Tibial artery (tissue), 4 donors: ENCODE results near the gene SIGLEC15.

ENCODE experiments used
- DNase-seq, 2 donors: peaks; one replicate each; pipeline ENCODE4 v3.0.0-alpha.2; 2019
- H3K27ac ChIP-seq, 2 donors: fragments of 200-600 bp; sonication (generic) in 1 of 2; 1 replicate in 1 of 2; 2 replicates in 1 of 2; pipeline ENCODE4 v1.5.1; 2018 to 2019; ENCODE audit warnings: mild to moderate bottlenecking in 1 of 2
- H3K27me3 ChIP-seq, 2 donors: fragments of 200-600 bp; sonication (generic) in 1 of 2; one replicate each; pipeline versions ENCODE4 v1.5.1 to v1.6.0; 2016 to 2019
- H3K36me3 ChIP-seq, 3 donors: fragments of 200-600 bp; sonication (generic) in 2 of 3; one replicate each; pipeline ENCODE4 v1.5.1; 2016 to 2019; ENCODE audit warnings: mild to moderate bottlenecking in 2 of 3
- H3K4me1 ChIP-seq, 4 donors: fragments of 200-600 bp; sonication (generic) in 2 of 4; 1 replicate in 3 of 4; 2 replicates in 1 of 4; pipeline ENCODE4 v1.5.1; 2016 to 2019
- H3K4me3 ChIP-seq, 2 donors: fragments of 200-600 bp; sonication (generic) in 1 of 2; 1 replicate in 1 of 2; 2 replicates in 1 of 2; pipeline ENCODE4 v1.5.1; 2018 to 2019; ENCODE audit warnings: mild to moderate bottlenecking in 2 of 2
- H3K9me3 ChIP-seq, 3 donors: fragments of 200-600 bp; sonication (generic) in 1 of 3; one replicate each; pipeline ENCODE4 v1.5.1; 2016 to 2019
- CTCF ChIP-seq, 2 experiments: fragments of 200-600 bp in 1 of 2; fragments of 450-650 bp in 1 of 2; IDR thresholded peaks; one replicate each; pipeline ENCODE4 v1.5.1; 2017 to 2019; ENCODE audit warnings: antibody characterized with exemption in 2 of 2, mild to moderate bottlenecking in 1 of 2, moderate library complexity in 1 of 2
- intact Hi-C: fragments of 100-400 bp; cut with DNase I; formaldehyde crosslinking; loops from one replicate; pipeline ENCODE4 v1.15.0; 2023; ENCODE audit warnings: low total_unique reads

The SIGLEC15 gene

GRCh38 chr18:45879681-45880655, 54.5 kb downstream of the SIGLEC15 start:
- intact Hi-C loops, result loop anchor here (5.0 kb wide), 1 partner anchor 188 kb away; no protein-coding TSS in a partner anchor
- Histone ChIP-seq H3K4me1 (no peaks in the 10 kb centered on the region), H3K4me3 (no peak overlapping the region), H3K27me3 (no peaks in the 10 kb centered on the region), H3K36me3 (peaks cover 28 to 78% (median 30%) of the 10 kb centered on the region in 3 donors), H3K9me3 (no peaks in the 10 kb centered on the region), H3K27ac (no peak overlapping the region)
- peak; percentile 95 to 100 for TF ChIP-seq CTCF (IDR thresholded peaks at IDR 0.05)
- DNase-seq, result peak; percentile 51 to 77

GRCh38 chr18:45880876-45881558, 55.5 kb downstream of the SIGLEC15 start:
- intact Hi-C loops, result loop anchor here (5.0 kb wide), 1 partner anchor 189 kb away; no protein-coding TSS in a partner anchor
- H3K36me3 ChIP-seq, result peaks cover 21 to 71% (median 25%) of the 10 kb centered on the region in 3 donors
- H3K27me3 ChIP-seq, result no peaks in the 10 kb centered on the region
- no peaks in the 10 kb centered on the region for H3K9me3 ChIP-seq
- no peak for DNase-seq
- TF ChIP-seq CTCF (IDR thresholded peaks at IDR 0.05), result no peak
- H3K27ac ChIP-seq, result no peak overlapping the region
- H3K4me3 ChIP-seq, result no peak overlapping the region
- no peaks in the 10 kb centered on the region for H3K4me1 ChIP-seq

- TF ChIP-seq CTCF (IDR thresholded peaks at IDR 0.05), result no peak
- H3K36me3 ChIP-seq, result peaks cover 30 to 65% (median 46%) of the 10 kb centered on the region in 3 donors
- no peaks in the 10 kb centered on the region for H3K9me3 ChIP-seq
- no peaks in the 10 kb centered on the region for H3K27me3 ChIP-seq
- DNase-seq, result no peak
- H3K4me1 ChIP-seq, result no peaks in the 10 kb centered on the region
- intact Hi-C loops, result no loop called here
- no peak overlapping the region for H3K4me3 ChIP-seq
- no peak overlapping the region for H3K27ac ChIP-seq
These were observed 62.1 kb downstream of the SIGLEC15 start for GRCh38 chr18:45887585-45887984.

GRCh38 chr18:45889419-45890064, 64.1 kb downstream of the SIGLEC15 start:
- DNase-seq, result no peak
- no peak overlapping the region for H3K27ac ChIP-seq
- no peaks in the 10 kb centered on the region for H3K4me1 ChIP-seq
- H3K36me3 ChIP-seq, result peaks cover 25 to 54% (median 40%) of the 10 kb centered on the region in 3 donors
- no peaks in the 10 kb centered on the region for H3K9me3 ChIP-seq
- intact Hi-C loops, result no loop called here
- TF ChIP-seq CTCF (IDR thresholded peaks at IDR 0.05), result no peak
- H3K4me3 ChIP-seq, result no peak overlapping the region
- no peaks in the 10 kb centered on the region for H3K27me3 ChIP-seq

- no peak for DNase-seq
- Histone ChIP-seq H3K9me3 (no peaks in the 10 kb centered on the region), H3K27ac (no peak overlapping the region), H3K4me3 (no peak overlapping the region), H3K4me1 (no peaks in the 10 kb centered on the region), H3K36me3 (peaks cover 24 to 58% (median 32%) of the 10 kb centered on the region in 3 donors), H3K27me3 (no peaks in the 10 kb centered on the region)
- intact Hi-C loops, result no loop called here
- no peak for TF ChIP-seq CTCF (IDR thresholded peaks at IDR 0.05)
These were observed 65.1 kb downstream of the SIGLEC15 start for GRCh38 chr18:45890606-45891005.
